Breast epithelium (tissue), 4 donors: ENCODE data around the gene PYROXD2. TPM values are rescaled to one million over a fixed set of nuclear protein-coding genes. Genes with fewer than 3 reads are reported as not detected.
"Not testable (repeated sequence)": the region's sequence is repeated elsewhere in the genome, so short reads cannot be mapped to it uniquely, and the experiment has no call there.

Source experiments
- DNase-seq, 2 donors: peaks; one replicate each; pipeline ENCODE4 v3.0.0-alpha.2; 2019; ENCODE audit warnings: low spot score in 2 of 2
- H3K27ac ChIP-seq, 2 donors: fragments of 200-600 bp; sonication (generic) in 1 of 2; one replicate each; pipeline ENCODE4 v1.5.1; 2016 to 2019; ENCODE audit warnings: mild to moderate bottlenecking in 1 of 2
- H3K27me3 ChIP-seq, 2 donors: fragments of 200-600 bp; sonication (generic) in 1 of 2; one replicate each; pipeline versions ENCODE4 v1.5.1 to v1.6.0; 2017 to 2019; ENCODE audit warnings: control low read depth in 1 of 2, mild to moderate bottlenecking in 1 of 2
- H3K36me3 ChIP-seq: fragments of 200-600 bp; one replicate; pipeline ENCODE4 v1.5.1; 2019
- H3K4me1 ChIP-seq, 2 donors: fragments of 200-600 bp; sonication (generic); one replicate each; pipeline ENCODE4 v1.5.1; 2016 to 2019; ENCODE audit warnings: control low read depth in 1 of 2
- H3K4me3 ChIP-seq, 3 donors: fragments of 200-600 bp; sonication (generic); 1 replicate in 2 of 3; 2 replicates in 1 of 3; pipeline ENCODE4 v1.5.1; 2016 to 2019; ENCODE audit warnings: mild to moderate bottlenecking in 3 of 3, moderate library complexity in 2 of 3
- H3K9me3 ChIP-seq, 2 donors: fragments of 200-600 bp; sonication (generic) in 1 of 2; one replicate each; pipeline ENCODE4 v1.5.1; 2016 to 2019; ENCODE audit warnings: control low read depth in 1 of 2
- CTCF ChIP-seq, 3 donors: fragments of 450-650 bp; IDR thresholded peaks; one replicate each; pipeline ENCODE4 v1.5.1; 2016 to 2017; ENCODE audit warnings: antibody characterized with exemption in 3 of 3, mild to moderate bottlenecking in 3 of 3, moderate library complexity in 3 of 3
- POLR2A ChIP-seq: fragments of 450-650 bp; IDR thresholded peaks from one replicate; pipeline ENCODE4 v1.6.1; 2016; ENCODE audit warnings: antibody characterized with exemption, mild to moderate bottlenecking, moderate library complexity
- POLR2AphosphoS5 ChIP-seq, 3 donors: sonication (generic); formaldehyde crosslinking; IDR thresholded peaks; one replicate each; pipeline ENCODE4 v1.6.1; 2017; ENCODE audit warnings: antibody characterized with exemption in 3 of 3
- intact Hi-C: fragments of 100-400 bp; cut with DNase I; formaldehyde crosslinking; loops from one replicate; pipeline ENCODE4 v1.15.1; 2023; ENCODE audit warnings: low total_unique reads
- total RNA-seq, 3 donors: library from RNA; depleted of rRNA; stranded (reverse); fragments of >200 nt; gene quantifications; one replicate each; pipeline ENCODE4 v1.1.0, GENCODE V29; 2016

PYROXD2 gene
- total RNA-seq, 3 donors from 2014 or later = 13.2 to 20.0 (median 17.4) TPM

- H3K9me3 ChIP-seq = peaks cover 0 to 5% of the 10 kb centered on the region in 2 donors
- peak overlapping the region in 1 of 2 donors; percentile 43 for H3K27ac ChIP-seq
- no peak overlapping the region for H3K4me3 ChIP-seq
- peaks cover 0 to 3% of the 10 kb centered on the region in 2 donors for H3K4me1 ChIP-seq
- TF ChIP-seq POLR2A (no peak), CTCF (IDR thresholded peaks at IDR 0.05) (no peak), POLR2AphosphoS5 (IDR thresholded peaks at IDR 0.05) (peak in 2 of 3 donors; percentile 42 to 81)
- intact Hi-C loops = loop anchor here (5.0 kb wide), 1 partner anchor 843 kb away; no protein-coding TSS in a partner anchor
- H3K36me3 ChIP-seq = no peaks in the 10 kb centered on the region
- DNase-seq = peak in 1 of 2 donors; percentile 46
- H3K27me3 ChIP-seq = no peaks in the 10 kb centered on the region
Measured at GRCh38 chr10:98344589-98345038, 70.4 kb downstream of the PYROXD2 start.

GRCh38 chr10:98341701-98342100 lies 73.3 kb downstream of the PYROXD2 start:
- H3K36me3 ChIP-seq, intact Hi-C loops, H3K27me3 ChIP-seq, H3K4me1 ChIP-seq, H3K4me3 ChIP-seq, H3K9me3 ChIP-seq, DNase-seq, H3K27ac ChIP-seq: not testable (repeated sequence)

- Histone ChIP-seq H3K27ac (no peak overlapping the region), H3K36me3 (no peaks in the 10 kb centered on the region), H3K9me3 (no peaks in the 10 kb centered on the region), H3K4me1 (no peaks in the 10 kb centered on the region), H3K27me3 (no peaks in the 10 kb centered on the region), H3K4me3 (no peak overlapping the region)
- intact Hi-C loops = no loop called here
- no peak for DNase-seq
- TF ChIP-seq POLR2AphosphoS5 (IDR thresholded peaks at IDR 0.05) = no peak
- no peak for TF ChIP-seq POLR2A
- no peak for TF ChIP-seq CTCF (IDR thresholded peaks at IDR 0.05)
Measured at GRCh38 chr10:98340940-98341310, 74.1 kb downstream of the PYROXD2 start.

GRCh38 chr10:98340261-98340939 lies 74.6 kb downstream of the PYROXD2 start:
- no peak for DNase-seq
- H3K9me3 ChIP-seq = no peaks in the 10 kb centered on the region

GRCh38 chr10:98339799-98340198 lies 75.2 kb downstream of the PYROXD2 start:
- Histone ChIP-seq H3K27ac (no peak overlapping the region), H3K4me3 (no peak overlapping the region), H3K9me3 (no peaks in the 10 kb centered on the region), H3K27me3 (no peaks in the 10 kb centered on the region), H3K4me1 (no peaks in the 10 kb centered on the region), H3K36me3 (no peaks in the 10 kb centered on the region)
- TF ChIP-seq CTCF (IDR thresholded peaks at IDR 0.05) (no peak), POLR2A (no peak), POLR2AphosphoS5 (IDR thresholded peaks at IDR 0.05) (no peak)
- no peak for DNase-seq
- intact Hi-C loops = no loop called here

More at GRCh38 chr10:98340261-98340939, 74.6 kb downstream of the PYROXD2 start:
- Histone ChIP-seq H3K4me1 (no peaks in the 10 kb centered on the region), H3K4me3 (no peak overlapping the region), H3K27ac (no peak overlapping the region), H3K27me3 (no peaks in the 10 kb centered on the region), H3K36me3 (no peaks in the 10 kb centered on the region)
- intact Hi-C loops = no loop called here
- TF ChIP-seq POLR2A = no peak
- no peak for TF ChIP-seq POLR2AphosphoS5 (IDR thresholded peaks at IDR 0.05)
- TF ChIP-seq CTCF (IDR thresholded peaks at IDR 0.05) = no peak
